GM13977 (cell line): ENCODE measurements around the gene FEM1B.

ENCODE experiments used
- DNase-seq: peaks from one replicate; pipeline ENCODE4 v3.0.0; 2012; ENCODE audit warnings: low spot score
- CTCF ChIP-seq: IDR thresholded peaks from 2 replicates; pipeline ENCODE4 v1.5.1; 2012; ENCODE audit warnings: mild to moderate bottlenecking, control low read depth; ENCODE audit not compliant: insufficient read depth; ENCODE audit errors: extremely low read depth, missing control alignments
- in situ Hi-C: fragments of 300-500 bp; cut with MboI; formaldehyde crosslinking; loops from one replicate; pipeline ENCODE4 v1.12.0; 2022; ENCODE audit warnings: low sequenced_read_pairs, low pct_unique_long_range_greater_than_20kb, mixed read lengths, inconsistent platforms; ENCODE audit not compliant: unreplicated experiment

The FEM1B gene

GRCh38 chr15:68281008-68281407 is 3.5 kb downstream of the FEM1B start:
- in situ Hi-C loops = no loop called here
- no peak for TF ChIP-seq CTCF
- no peak for DNase-seq

DNA sequence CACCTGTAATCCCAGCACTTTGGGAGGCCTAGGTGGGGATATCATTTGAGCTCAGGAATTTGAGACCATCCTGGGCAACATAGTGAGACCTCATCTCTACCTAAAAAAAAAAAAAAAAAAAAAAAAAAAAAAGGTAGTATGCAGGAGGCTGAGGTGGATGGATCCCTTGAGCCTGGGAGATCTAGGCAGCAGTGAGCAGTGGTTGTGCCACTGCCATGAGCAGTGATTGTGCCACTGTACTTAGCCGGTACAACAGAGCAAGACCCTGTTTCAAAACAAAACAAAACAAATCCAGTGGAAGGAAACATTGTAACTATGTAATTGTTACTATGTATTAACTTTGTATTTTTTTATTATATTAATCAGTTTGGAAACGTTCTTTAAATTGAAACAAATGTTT is 5.9 kb downstream of the FEM1B start:
- in situ Hi-C loops = no loop called here
- no peak for TF ChIP-seq CTCF
- no peak for DNase-seq

- in situ Hi-C loops = no loop called here
- no peak for DNase-seq
- no peak for TF ChIP-seq CTCF
Observed at GRCh38 chr15:68284616-68285258, 7.2 kb downstream of the FEM1B start.

GRCh38 chr15:68285259-68285980 is 7.9 kb downstream of the FEM1B start:
- no peak for TF ChIP-seq CTCF
- no peak for DNase-seq
- in situ Hi-C loops = no loop called here

- in situ Hi-C loops = no loop called here
- DNase-seq = no peak
- no peak for TF ChIP-seq CTCF
Observed at GRCh38 chr15:68286256-68286655, 8.7 kb downstream of the FEM1B start.

GRCh38 chr15:68289057-68289456 is 11.5 kb downstream of the FEM1B start:
- TF ChIP-seq CTCF = no peak
- in situ Hi-C loops = no loop called here
- no peak for DNase-seq
